Measurements from ENCODE around the gene FLYWCH2.
"Not testable (repeated sequence)": the region's sequence is repeated elsewhere in the genome, so short reads cannot be mapped to it uniquely, and the experiment has no call there.

Gene FLYWCH2

GRCh38 chr16:2915196-2915929 lies 32.3 kb downstream of the FLYWCH2 start:
- DNase-seq, result no peak

DNA sequence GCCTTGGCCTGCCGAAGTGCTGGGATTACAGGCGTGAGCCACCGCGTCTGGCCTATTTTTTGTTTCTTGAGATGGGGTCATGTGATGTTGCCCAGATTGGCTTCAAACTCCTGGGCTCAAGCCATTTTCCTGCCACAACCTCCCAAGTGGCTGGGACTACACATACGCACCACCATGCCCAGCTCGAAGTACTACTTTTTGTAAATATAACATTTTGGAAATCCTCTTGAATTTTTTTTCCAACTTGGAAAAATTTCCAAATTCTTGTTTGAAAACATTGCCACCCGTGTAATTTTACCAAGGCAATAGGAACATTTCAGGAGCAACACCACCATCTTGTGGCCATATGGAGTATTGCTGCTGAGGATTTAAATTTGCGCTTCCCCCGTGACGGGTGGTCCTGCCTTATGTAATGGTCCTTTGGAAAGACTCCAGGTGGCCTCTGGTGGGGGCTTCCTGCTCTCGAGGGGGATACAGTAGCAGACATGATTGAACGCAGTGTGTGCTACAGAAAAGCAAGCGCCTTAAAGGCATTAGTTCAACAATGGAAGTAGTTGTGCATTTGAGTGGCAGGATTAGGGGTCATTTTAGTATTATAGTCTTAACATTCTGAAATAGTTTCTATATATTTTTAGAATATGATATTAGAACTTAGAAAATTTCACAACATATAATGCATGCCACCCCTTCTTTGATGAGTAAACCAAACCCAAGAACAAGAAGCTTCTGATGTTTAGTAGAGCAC lies 36.7 kb downstream of the FLYWCH2 start:
- peak; percentile 43 for DNase-seq

DNA sequence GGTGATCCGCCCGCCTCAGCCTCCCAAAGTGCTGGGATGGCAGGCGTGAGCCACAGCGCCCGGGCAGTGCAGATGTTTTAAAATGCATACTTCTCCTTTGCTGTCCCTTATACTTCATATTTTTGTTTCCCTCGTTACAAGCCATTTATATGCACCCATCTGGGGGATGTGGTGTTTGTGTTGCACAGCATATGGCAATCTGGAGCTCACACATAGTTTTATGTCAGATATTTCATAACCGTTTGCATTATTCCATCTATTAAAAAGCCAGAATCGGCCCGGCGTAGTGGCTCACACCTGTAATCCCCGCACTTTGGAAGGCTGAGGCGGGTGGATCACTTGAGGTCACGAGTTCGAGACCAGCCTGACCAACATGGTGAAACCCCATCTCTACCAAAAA lies 40.5 kb downstream of the FLYWCH2 start:
- DNase-seq, result no peak

- no peak for DNase-seq
Measured at GRCh38 chr16:2924901-2925755, 42.1 kb downstream of the FLYWCH2 start.

- DNase-seq, result no peak
Measured at GRCh38 chr16:2925951-2926649, 43.1 kb downstream of the FLYWCH2 start.

DNA sequence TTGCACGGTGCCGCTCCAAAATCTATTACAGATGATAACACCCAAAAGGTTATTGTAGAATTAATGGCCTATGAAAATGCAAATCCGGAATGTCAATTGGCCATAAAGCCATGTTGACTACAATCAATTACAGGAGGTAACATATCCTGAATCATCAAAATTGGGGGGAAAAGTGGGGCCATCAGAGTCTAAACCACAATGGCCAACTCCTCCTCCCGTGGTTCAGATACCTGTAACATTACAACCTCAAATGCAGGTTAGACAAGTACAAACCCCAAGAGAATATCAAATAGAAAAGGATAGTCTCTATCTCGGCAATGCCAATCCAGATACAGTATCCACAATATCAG lies 43.6 kb downstream of the FLYWCH2 start:
- DNase-seq, result no peak

DNA sequence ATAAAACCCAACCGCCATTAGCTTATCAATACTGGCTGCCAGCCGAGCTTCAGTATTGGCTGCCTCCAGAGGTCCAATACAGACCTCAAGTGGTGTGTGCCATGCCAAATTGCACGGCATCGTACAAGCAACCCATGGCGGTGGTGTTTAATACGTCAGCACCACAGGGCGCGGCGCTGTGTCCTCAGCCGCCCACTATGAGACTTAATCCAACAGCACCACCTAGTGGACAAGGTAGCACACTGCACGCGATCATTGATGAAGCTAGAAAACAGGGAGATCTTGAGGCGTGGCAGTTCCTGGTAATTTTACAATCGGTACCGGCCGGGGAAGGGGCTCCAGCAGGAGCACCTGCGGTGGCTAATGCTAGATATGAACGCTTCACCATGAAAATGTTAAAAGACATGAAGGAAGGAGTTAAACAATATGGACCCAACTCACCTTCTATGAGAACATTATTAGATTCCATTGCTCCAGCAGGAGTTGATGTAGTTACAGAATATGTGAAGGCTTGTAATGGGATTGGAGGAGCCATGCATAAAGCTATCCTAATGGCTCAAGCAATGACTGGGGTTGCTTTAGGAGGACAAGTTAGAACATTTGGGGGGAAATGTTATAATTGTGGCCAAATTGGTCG lies 44.1 kb downstream of the FLYWCH2 start:
- peak; percentile 82 for DNase-seq

DNA sequence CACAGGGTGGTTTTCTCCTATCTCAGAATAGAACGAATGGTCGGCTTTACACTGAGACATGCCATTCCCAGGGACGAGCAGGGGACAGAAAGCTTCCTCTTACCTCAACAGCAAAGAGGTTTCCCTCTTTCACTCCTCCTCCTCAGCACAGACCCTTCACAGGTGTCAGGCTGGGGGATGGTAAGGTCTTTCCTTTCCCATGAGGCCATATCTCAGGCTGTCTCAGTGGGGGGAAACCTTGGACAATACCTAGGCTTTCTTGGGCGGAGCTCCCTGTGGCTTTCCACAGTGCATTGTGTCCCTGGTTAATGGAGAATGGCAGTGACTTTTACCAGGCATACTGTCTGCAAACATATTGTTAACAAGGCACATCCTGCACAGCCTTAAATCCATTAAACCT lies 45.1 kb downstream of the FLYWCH2 start:
- not testable (repeated sequence) for DNase-seq

GRCh38 chr16:2928796-2929195 lies 45.8 kb downstream of the FLYWCH2 start:
- DNase-seq, result no peak

DNA sequence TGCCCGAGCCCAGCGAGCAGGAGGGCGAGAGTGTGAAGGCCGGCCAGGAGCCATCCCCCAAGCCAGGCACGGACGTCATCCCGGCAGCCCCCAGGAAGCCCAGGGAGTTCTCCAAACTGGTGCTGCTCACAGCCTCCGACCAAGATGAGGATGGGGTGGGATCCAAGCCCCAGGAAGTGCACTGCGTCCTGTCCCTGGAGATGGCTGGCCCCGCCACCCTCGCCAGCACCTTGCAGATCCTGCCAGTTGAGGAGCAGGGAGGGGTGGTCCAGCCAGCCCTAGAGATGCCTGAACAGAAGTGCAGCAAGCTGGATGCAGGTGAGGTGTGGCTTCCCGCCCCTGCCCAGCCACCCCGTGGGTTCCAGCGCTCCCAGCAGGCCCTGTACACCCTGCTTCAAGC lies 46.7 kb downstream of the FLYWCH2 start:
- no peak for DNase-seq

- DNase-seq, result no peak
Measured at GRCh38 chr16:2930236-2930635, 47.2 kb downstream of the FLYWCH2 start.

DNA sequence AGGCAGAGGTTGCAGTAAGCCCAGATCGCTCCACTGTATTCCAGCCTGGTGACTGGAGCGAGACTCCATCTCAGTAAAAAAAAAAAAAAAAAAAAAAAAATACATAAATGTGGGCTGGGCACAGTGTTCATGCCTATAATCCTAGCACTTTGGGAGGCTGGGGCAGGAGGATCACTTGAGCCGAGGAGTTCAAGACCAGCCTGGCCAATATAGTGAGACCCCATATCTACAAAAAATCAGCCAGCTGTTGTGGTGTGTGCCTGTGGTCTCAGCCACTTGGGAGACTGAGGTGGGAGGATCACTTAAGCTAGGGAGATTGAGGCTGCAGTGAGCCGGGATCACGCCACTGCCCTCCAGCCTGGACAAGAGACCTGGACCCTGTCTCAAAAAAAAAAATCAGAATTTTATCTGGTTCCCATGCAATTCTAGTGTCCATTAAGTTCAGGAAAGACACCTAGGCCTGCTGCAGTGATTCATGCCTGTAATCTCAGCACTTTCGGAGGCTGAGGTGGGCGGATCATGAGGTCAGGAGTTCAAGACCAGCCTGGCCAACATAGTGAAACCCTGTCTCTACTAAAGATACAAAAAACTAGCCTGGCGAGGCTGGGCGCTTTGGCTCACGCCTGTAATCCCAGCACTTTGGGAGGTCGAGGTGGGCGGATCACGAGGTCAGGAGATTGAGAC lies 48.4 kb downstream of the FLYWCH2 start:
- DNase-seq, result not testable (repeated sequence)

DNA sequence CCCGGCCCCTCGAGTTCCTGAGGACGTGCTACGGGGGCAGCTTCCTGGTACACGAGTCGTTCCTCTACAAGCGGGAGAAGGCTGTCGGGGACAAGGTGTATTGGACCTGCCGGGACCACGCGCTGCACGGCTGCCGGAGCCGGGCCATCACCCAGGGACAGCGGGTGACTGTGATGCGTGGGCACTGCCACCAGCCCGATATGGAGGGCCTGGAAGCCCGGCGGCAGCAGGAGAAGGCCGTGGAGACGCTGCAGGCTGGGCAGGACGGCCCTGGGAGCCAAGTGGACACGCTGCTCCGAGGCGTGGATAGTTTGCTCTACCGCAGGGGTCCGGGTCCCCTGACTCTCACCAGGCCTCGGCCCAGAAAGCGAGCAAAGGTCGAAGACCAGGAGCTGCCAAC lies 50.1 kb downstream of the FLYWCH2 start:
- no peak for DNase-seq

- no peak for DNase-seq
Measured at GRCh38 chr16:2933701-2934100, 50.7 kb downstream of the FLYWCH2 start.

DNA sequence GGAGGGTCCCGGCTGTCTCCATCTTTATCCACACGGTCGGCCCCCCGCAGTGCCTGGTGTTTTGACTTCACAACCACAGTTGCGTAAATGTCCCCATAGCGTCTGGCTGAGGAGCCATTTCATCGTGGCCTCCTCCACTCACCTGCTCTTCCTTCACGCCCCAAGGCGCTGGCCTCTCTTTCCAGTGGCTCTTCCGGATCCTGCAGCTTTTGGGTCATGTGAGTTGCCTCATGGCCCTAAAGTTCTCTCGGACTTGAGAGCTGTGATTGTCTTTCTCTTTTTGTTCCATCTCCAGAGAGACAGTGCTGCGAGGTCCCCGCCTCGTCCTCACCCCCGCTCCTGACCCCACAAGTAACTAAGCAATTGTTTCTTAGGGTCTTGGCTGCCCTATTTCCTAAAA lies 51.4 kb downstream of the FLYWCH2 start:
- no peak for DNase-seq

GRCh38 chr16:2936436-2937011 lies 53.5 kb downstream of the FLYWCH2 start:
- DNase-seq, result no peak

GRCh38 chr16:2937170-2937569 lies 54.2 kb downstream of the FLYWCH2 start:
- DNase-seq, result no peak

DNA sequence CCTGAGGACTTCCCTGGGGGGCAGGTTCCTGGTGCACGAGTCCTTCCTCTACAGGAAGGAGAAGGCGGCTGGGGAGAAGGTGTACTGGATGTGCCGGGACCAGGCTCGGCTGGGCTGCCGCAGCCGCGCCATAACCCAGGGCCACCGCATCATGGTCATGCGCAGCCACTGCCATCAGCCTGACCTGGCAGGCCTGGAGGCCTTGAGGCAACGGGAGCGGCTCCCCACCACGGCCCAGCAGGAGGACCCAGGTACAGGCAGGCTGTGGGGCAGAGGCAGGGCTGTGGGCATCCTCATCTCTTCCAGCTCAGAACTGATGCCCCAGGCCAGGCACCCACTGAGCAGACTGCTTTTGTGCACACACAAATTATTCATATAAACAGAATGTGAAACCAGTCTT lies 55.2 kb downstream of the FLYWCH2 start:
- DNase-seq, result no peak

DNA sequence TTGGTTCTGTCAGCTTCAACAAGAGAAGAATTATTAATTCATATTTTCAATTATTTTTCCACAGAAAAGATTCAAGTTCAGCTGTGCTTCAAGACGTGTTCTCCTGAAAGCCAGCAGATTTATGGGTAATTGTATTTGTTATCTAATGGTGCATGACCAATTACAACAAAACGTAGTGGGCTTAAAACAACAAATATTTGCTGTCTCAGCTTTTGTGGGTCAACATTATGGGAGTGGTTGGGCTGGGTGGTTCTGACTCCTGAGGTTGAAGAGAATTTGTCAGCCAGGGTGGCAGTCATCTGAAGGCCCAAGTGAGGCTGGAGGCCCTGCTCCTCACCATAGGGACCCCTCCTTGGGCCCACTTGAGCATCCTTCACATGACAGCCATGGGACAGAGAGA lies 57.0 kb downstream of the FLYWCH2 start:
- no peak for DNase-seq

- DNase-seq, result no peak
Measured at GRCh38 chr16:2942045-2942444, 59.0 kb downstream of the FLYWCH2 start.

DNA sequence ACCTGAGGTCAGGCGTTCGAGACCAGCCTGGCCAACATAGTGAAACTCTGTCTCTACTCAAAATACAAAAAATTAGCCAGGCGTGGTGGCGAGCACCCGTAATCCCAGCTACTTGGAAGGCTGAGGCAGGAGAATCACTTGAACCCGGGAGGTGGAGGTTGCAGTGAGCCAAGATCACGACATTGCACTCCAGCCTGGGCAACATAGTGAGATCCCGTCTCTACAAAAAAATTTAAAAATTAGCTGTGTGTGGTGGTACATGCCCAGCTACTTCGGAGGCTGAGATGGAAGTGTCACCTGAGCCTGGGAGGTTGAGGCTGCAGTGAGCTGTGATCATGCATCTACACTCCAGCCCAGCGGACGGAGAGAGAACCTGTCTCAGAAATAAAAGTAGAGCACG lies 60.7 kb downstream of the FLYWCH2 start:
- DNase-seq, result not testable (repeated sequence)

- no peak for DNase-seq
Measured at GRCh38 chr16:2946649-2947048, 63.6 kb downstream of the FLYWCH2 start.
